ENCODE measurements around the gene MBD6. TPM values are rescaled to one million over a fixed set of nuclear protein-coding genes. Genes with fewer than 3 reads are reported as not detected.

Gene MBD6
- polyA plus RNA-seq, 2 of the 4 experiments (the other 2 are of a cell fraction), result 4.6 to 24.2 TPM

GRCh38 chr12:57520053-57520818 lies 2.4 kb upstream of the MBD6 start, which contains the start of gene DDIT3 (continued):
- 0 out of 2 replicates have a peak, but pooled peaks have one; percentile 10 for TF ChIP-seq HMGXB4 (CRISPR knock-in tag; IDR thresholded peaks at IDR 0.05; ENCODE audit: borderline replicate concordance)
- peak; percentile 77; the same call in 1 of the 2 replicates for TF ChIP-seq FOSL2 (IDR thresholded peaks at IDR 0.05)
- peak; percentile 97 for TF ChIP-seq FOSL2 (CRISPR knock-in tag; IDR thresholded peaks at IDR 0.05)
- TF ChIP-seq ATOH8 (CRISPR knock-in tag; IDR thresholded peaks at IDR 0.05; ENCODE audit: low read depth), result 0 out of 2 replicates have a peak, but pooled peaks have one; percentile 15
- TF ChIP-seq SMC3 (IDR thresholded peaks at IDR 0.05), result no peak
- peak; percentile 54; the same call in 1 of the 2 replicates for TF ChIP-seq RFX5 (IDR thresholded peaks at IDR 0.05)
- peak; percentile 97 to 98 for TF ChIP-seq JUN (IDR thresholded peaks at IDR 0.05)
- no peak for TF ChIP-seq CBX2 (IDR thresholded peaks at IDR 0.05; ENCODE audit: borderline replicate concordance, low read depth)
- peak; percentile 44 for TF ChIP-seq REST (IDR thresholded peaks at IDR 0.05)
- peak; percentile 80 for TF ChIP-seq MAX (IDR thresholded peaks at IDR 0.05)
- no peak for TF ChIP-seq NPAS2 (CRISPR knock-in tag; IDR thresholded peaks at IDR 0.05; ENCODE audit: borderline replicate concordance)
- TF ChIP-seq POLR2A (IDR thresholded peaks at IDR 0.05; ENCODE audit: low read length), result peak; percentile 99
- peak; percentile 98 for TF ChIP-seq PHF8 (IDR thresholded peaks at IDR 0.05; ENCODE audit: borderline replicate concordance, low read depth)
- TF ChIP-seq NFE2L2 (conservative IDR thresholded peaks at IDR 0.05; ENCODE audit: low read length), result 0 out of 2 replicates have a peak, but pooled peaks have one; percentile 1

GRCh38 chr12:57521525-57522010 lies 1.1 kb upstream of the MBD6 start:
- Histone ChIP-seq H3K4me3 (peak overlapping the region; percentile 70), H3K27ac (peak overlapping the region; percentile 95 to 98), H3K4me1 (peaks cover 61% of the 10 kb centered on the region), H3K9me3 (no peaks in the 10 kb centered on the region), H3K4me2 (peak overlapping the region; percentile 85)
- no peak for TF ChIP-seq ESRRA (IDR thresholded peaks at IDR 0.05; ENCODE audit: borderline replicate concordance, low read length)
- no peak for TF ChIP-seq BCL3 (IDR thresholded peaks at IDR 0.05)
- TF ChIP-seq NFE2L2 (conservative IDR thresholded peaks at IDR 0.05; ENCODE audit: low read length), result no peak
- no peak for TF ChIP-seq HOXB5 (CRISPR knock-in tag; IDR thresholded peaks at IDR 0.05)
- no peak for TF ChIP-seq RCOR1 (IDR thresholded peaks at IDR 0.05; ENCODE audit: low read depth, low read length)
- no peak for TF ChIP-seq CBX8 (IDR thresholded peaks at IDR 0.05)
- no peak for TF ChIP-seq RFX5 (IDR thresholded peaks at IDR 0.05)
- no peak for TF ChIP-seq ATOH8 (CRISPR knock-in tag; IDR thresholded peaks at IDR 0.05; ENCODE audit: low read depth)
- TF ChIP-seq RARB (CRISPR knock-in tag; IDR thresholded peaks at IDR 0.05), result no peak
- TF ChIP-seq CBX2 (IDR thresholded peaks at IDR 0.05; ENCODE audit: borderline replicate concordance, low read depth), result no peak
- no peak for TF ChIP-seq MYC (IDR thresholded peaks at IDR 0.05; ENCODE audit: borderline replicate concordance, low read length)
- TF ChIP-seq CEBPB (IDR thresholded peaks at IDR 0.05), result no peak
- TF ChIP-seq RNF2 (IDR thresholded peaks at IDR 0.05; ENCODE audit: borderline replicate concordance, low read depth), result no peak
- no peak for TF ChIP-seq E2F6 (IDR thresholded peaks at IDR 0.05; ENCODE audit: borderline replicate concordance, low read depth)
- TF ChIP-seq SREBF2 (IDR thresholded peaks at IDR 0.05), result no peak
- ChIA-PET CTCF (interaction anchor here (2.1 kb wide), 1 partner anchor 25 kb away, joined by 5 read pairs; the partner anchor contains the start of gene DCTN2), POLR2A (no interaction called here)
- FAIRE-seq (no peak), DNase-seq (ENCODE audit: low read depth in 1 of 2, low spot score in 1 of 2) (peak in 1 of 2 experiments; percentile 70), ATAC-seq (no peak)
- WGBS (ENCODE audit: missing lambda C conversion rate), result 68% methylated on average over 17 of the region's 17 CpGs

Data from A549 (cell line).